Pulmonary artery endothelial cell (primary cell): Measurements from ENCODE around the gene SH3TC1. TPM values are rescaled to one million over a fixed set of nuclear protein-coding genes. Genes with fewer than 3 reads are reported as not detected.

ENCODE experiments used
- DNase-seq: peaks from one replicate; pipeline ENCODE4 v3.0.0-alpha.2; 2011; ENCODE audit warnings: low read depth, low spot score
- total RNA-seq: library from RNA; depleted of rRNA; stranded (reverse); fragments of >200 nt; gene quantifications from 2 replicates; pipeline ENCODE4 v1.2.3, GENCODE V29; 2014

SH3TC1 gene
- total RNA-seq, 1 donor from 2014 or later: 145 TPM

DNA sequence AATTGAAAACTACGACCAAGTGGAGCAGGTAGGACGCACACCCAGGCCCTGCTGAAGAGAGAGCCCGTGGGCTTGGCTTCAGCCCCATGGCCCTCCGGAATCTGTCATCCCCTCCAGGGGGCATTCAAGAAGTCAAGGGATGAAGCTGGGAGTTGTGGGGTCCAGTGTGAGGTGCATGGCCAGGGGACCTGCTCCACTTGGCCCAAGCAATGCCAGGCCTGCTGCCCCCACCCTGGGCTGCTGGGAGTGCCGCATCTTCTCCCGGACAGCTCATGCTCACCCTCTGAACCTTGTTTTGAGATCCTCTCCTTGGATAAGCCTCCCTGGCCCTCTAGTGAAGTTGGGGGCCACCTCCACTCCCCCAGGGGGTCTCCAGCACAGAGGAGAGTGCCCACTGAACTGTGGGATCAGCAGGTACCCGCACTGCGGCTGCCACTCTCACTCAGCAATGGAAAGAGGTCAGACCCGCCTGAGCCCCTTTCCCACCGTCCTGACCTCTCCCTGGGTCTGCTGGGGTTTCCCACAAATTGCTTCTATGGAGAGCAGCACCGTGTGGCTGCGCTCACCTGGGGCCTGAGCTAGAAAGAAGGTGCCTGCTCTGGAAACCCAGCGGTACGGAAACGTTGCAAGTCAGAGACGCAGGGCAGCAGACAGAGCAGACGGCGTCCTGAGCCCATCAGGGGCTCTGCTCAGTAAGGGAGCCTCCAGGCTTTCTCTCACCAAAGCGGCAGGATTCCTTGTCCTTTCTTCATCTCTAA, 35.5 kb upstream of the SH3TC1 start:
- no peak for DNase-seq

DNA sequence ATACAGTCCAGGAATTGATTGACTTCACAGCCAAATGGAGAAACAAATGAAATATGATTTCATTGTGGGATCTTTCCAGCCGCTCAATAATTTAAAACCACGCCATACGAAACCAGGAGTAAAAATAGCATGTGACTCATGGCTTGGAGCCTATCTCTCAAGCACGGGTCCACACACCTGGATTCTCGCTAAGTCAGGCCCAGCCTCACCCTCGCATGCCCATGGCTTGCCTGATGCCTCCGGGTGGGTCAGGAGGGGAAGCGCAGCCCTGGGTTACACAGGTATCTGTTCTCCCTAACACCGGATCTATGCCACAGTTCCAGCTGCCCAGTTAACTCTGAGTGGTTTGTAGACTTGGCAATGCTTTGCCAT, 34.9 kb upstream of the SH3TC1 start:
- DNase-seq: no peak

DNA sequence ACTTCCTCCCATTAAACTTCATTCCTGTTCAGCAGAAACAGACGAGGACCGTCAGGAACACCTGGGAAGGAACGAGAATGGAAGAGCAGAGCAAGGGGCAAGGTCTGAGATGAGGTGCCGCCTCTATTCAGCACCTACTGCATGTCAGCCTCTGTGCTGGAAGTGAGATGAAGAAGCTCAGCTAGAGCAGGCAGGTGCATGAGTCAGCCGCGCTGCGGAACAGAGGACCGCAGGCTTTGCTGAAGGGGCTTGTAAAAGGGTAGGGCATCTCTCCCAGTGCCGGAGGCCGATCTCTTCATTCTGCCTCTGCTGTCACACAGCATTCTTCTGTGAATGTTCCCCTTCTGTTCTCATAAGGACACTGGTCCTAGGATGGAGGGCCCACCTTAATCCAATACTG, 34.4 kb upstream of the SH3TC1 start:
- DNase-seq: no peak

DNA sequence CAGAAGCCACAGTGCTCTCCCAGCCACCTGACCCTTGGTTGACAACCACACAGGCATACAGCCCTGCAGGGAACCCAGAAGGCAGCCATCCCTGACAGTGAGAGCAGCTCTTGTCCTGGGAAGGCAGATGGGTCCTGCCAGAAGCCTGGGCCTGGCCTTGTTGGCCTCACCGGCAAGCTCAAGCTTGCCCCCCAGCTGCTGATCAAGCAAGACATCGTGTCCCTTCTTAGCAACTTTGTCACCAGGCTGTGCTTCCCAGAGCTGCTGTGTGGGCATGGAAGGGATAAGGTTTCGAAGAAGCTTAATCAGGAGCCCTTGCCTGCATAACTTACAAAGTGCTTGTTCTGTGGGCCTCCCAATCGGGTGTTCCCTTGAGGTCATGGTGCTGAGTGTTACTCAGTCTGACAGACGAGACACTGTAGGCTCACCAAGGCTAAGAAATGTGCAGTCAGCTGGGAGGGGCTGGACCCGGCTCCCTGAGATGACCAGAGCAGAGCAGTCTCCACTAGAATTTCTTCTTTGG, 33.7 kb upstream of the SH3TC1 start:
- no peak for DNase-seq

DNA sequence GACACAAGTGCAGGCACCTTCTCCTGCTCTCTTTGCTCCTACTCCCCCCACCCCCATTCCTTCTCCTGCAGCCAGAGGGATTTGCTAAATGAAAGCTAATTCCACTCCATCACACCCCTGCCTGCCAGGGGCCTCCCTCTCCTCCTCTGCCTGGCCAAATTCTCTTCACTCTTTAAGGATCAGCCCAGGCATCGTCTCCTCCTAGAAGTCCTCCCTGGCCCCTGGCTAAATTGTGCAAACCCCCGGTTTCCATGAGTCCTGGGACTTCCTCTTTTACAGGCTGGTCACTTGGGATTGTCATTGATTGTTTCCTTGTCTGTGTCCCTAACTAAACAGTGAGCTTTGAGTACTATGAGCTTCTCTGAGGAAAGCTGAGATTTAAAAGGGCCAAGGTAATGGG, 31.8 kb upstream of the SH3TC1 start:
- DNase-seq: no peak

DNA sequence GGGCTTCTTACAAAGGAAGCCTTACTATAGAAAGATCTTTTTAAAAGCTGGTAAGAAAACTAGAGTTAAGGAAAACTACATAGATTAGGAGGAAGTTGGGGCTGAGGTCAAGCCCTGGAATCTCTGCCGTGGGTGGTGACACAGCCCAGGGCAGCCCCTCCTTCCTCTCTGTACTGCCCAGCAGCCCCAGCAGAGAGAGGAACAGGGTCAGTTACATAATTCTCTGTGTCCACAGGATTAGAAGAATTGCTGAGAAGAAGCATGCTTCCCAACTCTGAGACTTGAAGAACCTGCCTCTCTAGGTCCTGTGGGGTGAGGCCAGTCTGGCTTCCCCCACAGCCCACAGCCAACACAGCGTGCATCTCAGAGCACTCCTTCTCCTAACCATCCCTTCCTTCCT, 31.3 kb upstream of the SH3TC1 start:
- DNase-seq: no peak

DNA sequence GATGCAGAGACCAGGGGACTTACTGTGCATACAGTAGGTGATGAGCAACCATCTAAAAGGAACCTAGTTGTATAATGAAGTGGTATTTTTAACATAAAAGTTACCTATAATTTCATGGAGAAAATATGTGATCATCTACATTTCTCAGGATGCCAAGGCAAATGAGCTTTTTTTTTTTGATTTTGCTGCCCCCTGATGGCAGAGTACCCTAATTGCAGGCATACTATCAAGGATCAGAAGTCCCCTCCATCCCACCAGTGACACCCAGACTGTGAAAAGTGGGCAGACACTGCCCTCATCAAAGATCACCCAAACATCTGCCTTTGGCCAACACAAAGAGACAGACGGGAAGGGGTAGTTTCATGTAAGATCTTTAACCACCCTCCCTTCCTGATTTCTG, 30.9 kb upstream of the SH3TC1 start:
- no peak for DNase-seq

DNA sequence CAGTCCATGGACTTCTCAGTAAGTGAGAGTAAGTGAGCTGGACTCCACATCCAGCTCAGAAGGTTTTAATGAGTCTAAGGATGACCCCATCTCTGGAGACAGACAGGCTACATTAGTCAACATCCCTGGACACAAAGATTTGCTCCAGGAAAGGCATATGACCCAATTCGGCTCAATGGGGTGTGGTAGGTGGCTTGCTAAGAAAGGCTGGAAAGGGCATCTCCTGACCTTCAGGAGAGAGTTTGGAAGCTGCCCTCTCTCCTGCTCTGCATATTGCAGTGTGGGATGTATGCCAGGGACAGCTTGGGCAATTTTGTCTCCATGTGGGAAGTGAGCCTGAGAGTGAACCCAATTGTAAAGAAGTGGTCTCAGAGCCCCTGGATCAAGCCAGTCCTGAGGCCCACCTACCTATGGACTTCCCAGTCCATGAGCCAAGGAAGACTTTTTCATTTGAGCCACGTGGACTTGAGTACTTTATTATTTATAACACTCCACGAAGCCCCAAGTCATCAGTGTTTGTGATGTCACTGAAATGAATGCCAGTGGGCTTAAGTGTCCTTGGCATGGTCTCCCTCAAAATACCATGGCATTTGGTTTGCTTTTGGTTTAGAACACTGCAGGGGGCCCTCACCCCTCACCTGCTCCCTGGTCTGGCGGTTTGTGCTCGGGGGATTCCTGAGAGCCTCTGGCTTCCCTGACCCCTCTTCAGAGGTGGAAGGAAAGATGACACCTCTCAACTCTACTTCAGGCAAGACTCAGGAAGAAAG, 30.1 kb upstream of the SH3TC1 start:
- no peak for DNase-seq

DNA sequence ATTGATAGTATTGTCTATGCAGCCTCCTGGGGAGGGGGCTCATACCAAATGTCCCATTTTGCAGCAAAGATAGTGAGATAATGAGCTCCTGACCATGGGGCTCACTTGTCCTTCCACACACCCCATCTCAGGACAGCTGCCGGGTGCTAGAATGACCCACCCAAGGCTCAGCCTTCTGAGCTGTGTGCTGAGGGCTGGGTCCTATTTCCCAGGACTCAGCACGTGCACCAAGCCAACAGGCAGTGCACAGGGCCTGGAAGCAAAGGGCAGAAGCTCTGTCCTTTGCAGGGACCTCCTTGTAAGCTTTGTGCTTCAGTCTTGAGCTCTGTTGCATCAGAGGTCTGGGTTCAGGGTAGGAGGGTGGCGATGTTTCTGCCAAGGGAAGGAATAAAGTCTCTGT, 29.3 kb upstream of the SH3TC1 start:
- no peak for DNase-seq

DNA sequence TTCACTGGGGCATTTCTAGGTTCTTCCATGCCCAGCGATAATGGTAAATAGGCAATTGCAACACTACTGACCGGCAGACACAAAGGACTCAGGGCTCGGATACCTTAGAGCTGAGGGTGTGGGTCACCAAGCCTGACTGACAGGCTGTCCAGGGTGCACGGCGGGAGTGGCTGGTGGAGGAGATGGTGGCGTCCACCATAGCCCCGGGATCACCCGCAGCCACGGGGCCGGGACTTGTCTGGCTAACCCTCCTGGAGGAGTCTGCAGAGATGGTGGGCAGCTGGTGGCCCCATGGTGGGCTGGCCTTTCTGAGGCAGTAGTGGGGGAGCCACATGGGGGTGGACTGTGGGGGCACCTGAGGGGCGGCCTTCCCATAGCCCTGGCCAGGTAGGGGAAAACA, 28.7 kb upstream of the SH3TC1 start:
- DNase-seq: no peak

DNA sequence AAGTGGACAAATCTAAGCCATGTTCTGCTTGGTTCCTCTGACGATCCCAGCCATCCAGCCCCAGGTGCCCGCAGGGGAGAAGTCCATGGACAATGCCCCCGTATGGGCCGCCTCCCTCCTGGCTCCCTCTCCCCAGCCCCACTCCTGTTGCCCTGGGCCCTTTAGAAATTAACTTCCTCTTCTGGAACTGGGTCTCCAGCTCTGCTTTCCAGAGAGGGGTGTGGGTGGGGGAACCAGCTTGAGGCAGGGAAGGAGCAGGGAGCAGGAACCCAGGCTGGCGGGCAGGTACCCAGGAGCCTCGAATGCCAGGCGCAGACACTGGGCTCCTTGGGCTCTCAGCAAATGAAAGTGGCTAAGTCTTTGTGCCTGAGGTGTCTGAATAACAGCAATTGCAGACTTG, 27.8 kb upstream of the SH3TC1 start:
- DNase-seq: no peak

DNA sequence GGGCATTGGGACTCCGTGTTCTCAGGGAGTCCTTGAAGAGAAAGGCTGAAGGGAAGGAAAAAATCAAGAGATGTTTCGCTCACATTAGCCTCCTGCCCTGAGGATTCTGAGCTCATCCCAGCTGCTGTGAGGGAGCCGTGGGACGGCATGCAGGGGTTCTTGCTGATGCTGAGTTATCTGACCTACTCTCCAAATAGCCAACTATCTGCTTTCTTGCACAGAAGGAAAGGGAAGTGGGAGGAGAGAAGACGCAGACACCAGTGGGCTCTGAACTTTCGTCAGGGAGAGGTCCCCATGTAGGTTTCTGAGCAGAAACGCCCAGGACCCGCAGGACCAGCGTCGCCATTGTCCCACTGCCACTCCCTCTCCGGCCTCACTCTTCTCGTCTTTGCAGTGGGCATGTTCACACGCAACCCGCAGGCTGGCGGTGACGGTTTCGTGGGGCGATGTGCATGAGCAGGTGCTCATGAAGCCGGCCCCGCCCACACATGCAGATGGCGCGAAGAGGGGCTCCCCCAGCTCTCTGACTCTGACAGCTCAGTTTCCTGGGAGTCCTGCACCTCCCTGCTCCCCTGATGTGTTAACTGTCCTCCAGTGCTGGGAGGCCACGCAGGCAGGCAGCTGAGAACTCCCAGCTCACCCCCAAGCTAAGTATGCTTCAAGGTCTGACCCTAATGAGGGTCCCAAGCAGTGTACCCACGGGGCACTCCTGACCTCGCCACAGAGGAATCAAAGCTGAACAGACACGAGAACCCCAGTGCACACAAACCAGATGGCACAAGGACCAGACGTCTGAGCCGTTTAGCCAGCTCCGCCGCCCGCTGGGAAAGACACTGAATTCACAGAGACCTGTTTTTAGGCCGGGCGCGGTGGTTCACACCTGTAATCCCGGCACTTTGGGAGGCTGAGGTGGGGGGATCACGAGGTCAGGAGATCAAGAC, 26.8 kb upstream of the SH3TC1 start:
- no peak for DNase-seq

DNA sequence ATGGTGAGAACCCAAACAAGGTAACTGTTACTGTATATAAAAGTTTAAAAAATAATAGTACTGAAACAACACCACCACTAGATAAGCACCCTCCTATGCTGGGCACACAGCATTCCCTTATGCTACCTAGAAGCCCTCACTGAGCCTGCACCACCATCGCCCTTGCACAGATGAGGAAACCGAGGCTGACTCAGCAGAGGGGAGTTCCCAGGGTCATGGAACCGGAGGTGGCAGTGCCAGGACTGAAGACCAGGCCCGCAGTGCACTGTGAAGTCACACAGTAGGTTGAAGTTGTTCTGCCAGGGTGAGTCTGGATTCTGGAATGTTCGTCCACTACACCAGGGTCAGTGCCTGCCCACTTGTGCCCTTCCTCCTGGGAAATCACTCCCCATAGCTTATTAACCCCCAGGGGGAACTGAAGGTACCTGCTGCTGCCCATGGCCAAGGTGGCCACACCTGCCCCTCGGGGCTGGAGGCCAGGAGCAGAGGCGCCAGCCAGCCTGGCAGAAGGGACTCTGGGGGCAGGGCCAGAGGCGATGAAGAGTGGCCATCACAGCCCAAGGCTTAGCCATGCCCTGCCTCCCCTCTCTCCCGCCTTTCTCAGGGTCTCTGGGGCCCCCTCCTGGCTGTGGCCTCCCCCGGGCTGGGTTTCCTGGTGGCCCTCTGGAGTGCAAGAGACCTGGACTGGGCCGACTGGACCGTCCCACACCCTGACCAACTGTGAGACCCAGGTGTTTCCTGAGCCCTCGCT, 25.4 kb upstream of the SH3TC1 start:
- DNase-seq: no peak

DNA sequence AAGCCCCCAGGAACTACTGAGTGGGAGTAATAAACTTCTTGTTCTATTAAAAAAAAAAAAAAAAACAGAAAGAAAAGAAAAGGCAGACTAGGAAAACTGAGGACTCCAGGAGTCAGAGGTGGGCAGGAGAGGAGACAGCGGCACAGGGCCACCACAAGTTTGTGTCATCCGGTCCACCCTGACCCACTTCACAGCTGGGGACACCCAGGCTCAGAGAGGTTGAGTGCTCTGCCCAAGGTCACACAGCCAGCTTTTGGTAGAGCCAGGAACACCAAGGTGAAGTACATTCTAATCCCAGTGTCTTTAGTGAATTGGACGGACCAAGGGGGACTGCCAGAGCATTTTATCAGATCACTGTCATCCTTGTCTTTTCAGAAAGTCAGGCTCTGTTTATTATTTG, 24.1 kb upstream of the SH3TC1 start:
- no peak for DNase-seq

DNA sequence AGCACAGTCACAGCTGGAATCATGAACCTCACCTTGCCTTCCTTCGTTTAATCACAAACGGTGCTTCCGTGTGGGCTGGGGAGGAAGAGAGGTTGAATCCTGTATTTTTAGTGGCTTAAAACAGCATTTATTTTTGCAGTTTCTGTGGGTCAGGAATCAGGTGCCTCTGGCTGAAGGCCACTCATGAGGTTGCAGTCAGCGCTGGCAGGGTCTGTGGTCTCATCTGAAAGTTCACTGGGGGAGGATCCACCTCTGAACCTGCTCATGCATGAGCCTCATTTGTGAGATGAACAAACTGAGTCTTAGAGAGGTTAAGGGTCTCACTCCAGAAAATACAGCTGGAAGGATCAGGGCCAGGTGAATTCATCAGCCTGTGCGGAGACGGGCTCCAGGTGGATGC, 23.4 kb upstream of the SH3TC1 start:
- DNase-seq: no peak

DNA sequence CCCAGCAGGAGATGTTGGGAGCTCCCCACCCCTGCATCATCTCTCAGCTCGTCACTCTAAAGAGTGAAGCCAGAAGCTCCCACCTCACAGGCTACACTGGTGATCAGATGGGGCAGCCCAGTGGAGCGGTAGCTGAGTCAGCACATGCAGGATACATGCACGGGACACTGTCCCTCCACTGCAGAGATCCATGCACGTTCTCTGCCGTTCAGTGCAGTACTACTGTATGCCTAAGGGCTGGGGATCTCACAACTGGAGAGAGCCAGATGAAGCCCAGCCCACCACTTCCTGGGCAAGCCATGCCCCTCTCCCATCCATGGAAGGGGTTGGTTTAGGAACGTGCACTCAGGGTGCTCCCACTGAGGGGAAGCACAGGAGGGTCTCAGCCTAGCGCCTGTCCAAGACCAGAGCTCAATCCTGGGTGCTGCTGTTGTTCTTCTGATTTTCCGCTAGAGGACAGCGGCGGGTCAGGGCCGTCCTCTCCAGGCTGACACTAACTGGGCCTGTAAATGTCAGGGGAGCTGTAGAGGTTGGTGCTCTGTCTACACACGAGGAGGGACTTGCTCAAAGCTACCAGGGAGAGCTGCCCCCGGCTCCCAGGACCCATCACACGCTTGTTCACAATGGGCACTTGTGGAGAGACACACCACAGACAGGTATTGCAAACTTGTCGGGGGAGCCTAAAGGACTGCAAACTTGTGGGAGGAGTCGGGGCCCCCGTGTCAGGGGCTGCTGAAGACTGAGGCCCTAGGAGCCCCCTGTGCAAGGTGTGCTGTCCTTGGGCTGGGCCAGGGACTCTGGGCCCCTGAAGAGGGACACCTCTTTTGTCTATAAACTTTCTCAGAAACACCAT, 22.3 kb upstream of the SH3TC1 start:
- no peak for DNase-seq

DNA sequence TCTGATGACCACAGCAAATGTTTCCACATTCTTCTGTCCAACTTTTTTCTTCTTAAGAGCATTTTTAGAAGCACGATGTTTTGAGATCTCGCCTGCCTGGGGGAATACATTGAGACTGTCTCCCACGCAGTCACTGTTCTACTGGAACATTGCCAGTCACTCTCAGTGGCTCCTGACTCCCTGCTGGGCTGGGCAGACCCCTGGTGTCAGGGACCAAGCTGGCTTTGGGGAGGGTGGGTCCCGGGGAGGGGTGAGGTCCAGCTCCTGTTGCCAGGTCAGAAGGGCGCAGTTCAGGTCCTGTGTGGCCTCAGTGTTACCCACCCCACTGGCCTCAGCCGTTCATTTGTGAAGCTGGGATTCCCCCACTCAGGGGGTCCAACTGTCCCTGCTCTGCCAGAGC, 21.5 kb upstream of the SH3TC1 start:
- DNase-seq: no peak

DNA sequence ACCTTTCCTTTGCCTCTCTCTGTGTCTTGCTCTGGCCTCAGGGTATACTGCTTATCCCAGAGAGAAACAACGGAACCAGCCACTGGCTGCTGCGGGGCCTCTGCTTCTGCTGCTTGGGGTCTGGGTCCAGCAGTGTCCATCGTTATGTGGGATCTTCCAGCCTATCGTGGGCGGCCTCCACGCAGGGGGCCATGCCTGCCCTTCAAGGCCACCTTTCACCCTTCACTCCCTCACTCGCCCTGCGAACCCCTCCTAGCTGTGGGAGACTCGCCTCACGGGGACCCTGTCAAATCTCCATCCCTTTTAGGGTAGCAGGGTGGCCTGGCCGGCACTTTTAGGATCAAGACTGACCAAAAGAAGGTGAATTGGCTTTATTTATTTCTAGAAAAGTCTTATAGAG, 21.1 kb upstream of the SH3TC1 start:
- no peak for DNase-seq

DNA sequence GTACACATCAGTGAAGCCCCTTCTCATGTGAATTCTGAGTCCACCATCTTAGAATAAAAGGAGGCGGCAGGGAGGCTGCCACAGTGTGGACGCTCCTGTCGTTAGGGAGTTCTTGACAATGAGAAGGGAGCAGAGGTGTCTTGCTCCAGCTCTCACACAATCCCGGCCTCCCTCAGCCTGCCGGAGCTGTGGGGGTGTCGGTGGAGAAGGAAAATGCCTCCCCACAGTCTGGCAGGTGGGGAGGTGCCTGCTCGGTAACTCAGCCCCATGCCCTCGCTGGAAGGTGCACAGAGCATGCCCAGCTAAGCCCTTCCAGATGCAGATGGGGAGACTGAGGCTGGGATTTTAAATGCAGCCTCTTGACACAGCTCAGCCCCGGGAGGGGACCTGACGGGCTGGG, 20.0 kb upstream of the SH3TC1 start:
- no peak for DNase-seq

DNA sequence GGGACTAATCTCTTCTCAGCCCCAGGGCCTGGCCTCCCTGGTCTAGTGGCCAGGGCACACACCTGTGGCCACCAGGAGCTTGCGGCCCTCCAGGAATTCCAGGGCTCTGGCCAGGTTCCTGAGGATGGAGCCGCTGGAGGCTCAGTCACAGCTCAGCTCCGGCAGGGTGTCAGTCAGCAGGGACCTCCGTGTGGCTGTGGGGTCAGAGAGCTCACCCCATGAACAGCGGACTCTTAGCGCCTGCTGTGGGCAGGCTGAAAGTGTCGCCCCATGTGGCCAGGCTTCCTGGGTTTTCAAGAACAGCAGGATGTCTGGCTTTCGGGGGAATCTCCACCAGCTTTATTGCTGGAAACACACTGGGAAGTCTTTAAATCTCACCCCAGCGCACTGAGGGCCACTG, 19.3 kb upstream of the SH3TC1 start:
- DNase-seq: no peak
